ENCODE data around the gene APOF. TPM values are rescaled to one million over a fixed set of nuclear protein-coding genes. Genes with fewer than 3 reads are reported as not detected.
"Not testable (repeated sequence)": the region's sequence is repeated elsewhere in the genome, so short reads cannot be mapped to it uniquely, and the experiment has no call there.

Gene APOF
- total and polyA plus RNA-seq, 2 donors = not detected

- Histone ChIP-seq H3K4me3 (ENCODE audit: low read length in 2 of 2) (no peak overlapping the region), H3K4me1 (ENCODE audit: control insufficient read depth in 2 of 2, insufficient read depth in 2 of 2, low read length in 2 of 2) (no peaks in the 10 kb centered on the region), H3K9me3 (ENCODE audit: control insufficient read depth in 2 of 2, insufficient read depth in 1 of 2, low read length in 1 of 2) (no peaks in the 10 kb centered on the region), H3K27me3 (ENCODE audit: control insufficient read depth in 2 of 2, insufficient read depth in 1 of 2, low read length in 1 of 2) (no peaks in the 10 kb centered on the region), H3K36me3 (ENCODE audit: control insufficient read depth in 2 of 2, insufficient read depth in 2 of 2, low read length in 1 of 2) (peaks cover 77 to 91% of the 10 kb centered on the region in 2 donors), H3K27ac (ENCODE audit: low read depth in 1 of 2, low read length in 1 of 2) (no peak overlapping the region)
- DNase-seq (ENCODE audit: low read depth in 6 of 9, low spot score in 9 of 9) = no peak
- WGBS = 98% methylated on average over 2 of the region's 2 CpGs
Measured at GRCh38 chr12:56350662-56351061, 12.0 kb downstream of the APOF start.

- H3K27ac ChIP-seq (ENCODE audit: low read depth in 1 of 2, low read length in 1 of 2) = no peak overlapping the region
- H3K9me3 ChIP-seq (ENCODE audit: control insufficient read depth in 2 of 2, insufficient read depth in 1 of 2, low read length in 1 of 2) = no peaks in the 10 kb centered on the region
- WGBS = 99% methylated on average over 5 of the region's 5 CpGs
- H3K36me3 ChIP-seq (ENCODE audit: control insufficient read depth in 2 of 2, insufficient read depth in 2 of 2, low read length in 1 of 2) = peaks cover 70 to 83% of the 10 kb centered on the region in 2 donors
- DNase-seq (ENCODE audit: low read depth in 6 of 9, low spot score in 9 of 9) = no peak
- H3K4me3 ChIP-seq (ENCODE audit: low read length in 2 of 2) = no peak overlapping the region
- H3K4me1 ChIP-seq (ENCODE audit: control insufficient read depth in 2 of 2, insufficient read depth in 2 of 2, low read length in 2 of 2) = no peaks in the 10 kb centered on the region
- H3K27me3 ChIP-seq (ENCODE audit: control insufficient read depth in 2 of 2, insufficient read depth in 1 of 2, low read length in 1 of 2) = no peaks in the 10 kb centered on the region
Measured at GRCh38 chr12:56348776-56349175, 13.9 kb downstream of the APOF start.

GRCh38 chr12:56347255-56347654 lies 15.4 kb downstream of the APOF start:
- H3K36me3 ChIP-seq (ENCODE audit: control insufficient read depth in 2 of 2, insufficient read depth in 2 of 2, low read length in 1 of 2) = peaks cover 74 to 82% of the 10 kb centered on the region in 2 donors
- not testable (repeated sequence) for H3K4me1 ChIP-seq (ENCODE audit: control insufficient read depth in 2 of 2, insufficient read depth in 2 of 2, low read length in 2 of 2); DNase-seq (ENCODE audit: low read depth in 6 of 9, low spot score in 9 of 9); H3K4me3 ChIP-seq (ENCODE audit: low read length in 2 of 2); H3K9me3 ChIP-seq (ENCODE audit: control insufficient read depth in 2 of 2, insufficient read depth in 1 of 2, low read length in 1 of 2); H3K27me3 ChIP-seq (ENCODE audit: control insufficient read depth in 2 of 2, insufficient read depth in 1 of 2, low read length in 1 of 2); H3K27ac ChIP-seq (ENCODE audit: low read depth in 1 of 2, low read length in 1 of 2)
- 96% methylated on average over 9 of the region's 9 CpGs for WGBS

GRCh38 chr12:56346675-56347074 lies 16.0 kb downstream of the APOF start:
- 97% methylated on average over 7 of the region's 7 CpGs for WGBS
- Histone ChIP-seq H3K36me3 (ENCODE audit: control insufficient read depth in 2 of 2, insufficient read depth in 2 of 2, low read length in 1 of 2) (peaks cover 74 to 79% of the 10 kb centered on the region in 2 donors), H3K27me3 (ENCODE audit: control insufficient read depth in 2 of 2, insufficient read depth in 1 of 2, low read length in 1 of 2) (no peaks in the 10 kb centered on the region), H3K4me1 (ENCODE audit: control insufficient read depth in 2 of 2, insufficient read depth in 2 of 2, low read length in 2 of 2) (no peaks in the 10 kb centered on the region), H3K9me3 (ENCODE audit: control insufficient read depth in 2 of 2, insufficient read depth in 1 of 2, low read length in 1 of 2) (no peaks in the 10 kb centered on the region), H3K4me3 (ENCODE audit: low read length in 2 of 2) (no peak overlapping the region), H3K27ac (ENCODE audit: low read depth in 1 of 2, low read length in 1 of 2) (no peak overlapping the region)
- DNase-seq (ENCODE audit: low read depth in 6 of 9, low spot score in 9 of 9) = no peak

- H3K36me3 ChIP-seq (ENCODE audit: control insufficient read depth in 2 of 2, insufficient read depth in 2 of 2, low read length in 1 of 2) = peaks cover 41 to 45% of the 10 kb centered on the region in 2 donors
- H3K27me3 ChIP-seq (ENCODE audit: control insufficient read depth in 2 of 2, insufficient read depth in 1 of 2, low read length in 1 of 2); H3K27ac ChIP-seq (ENCODE audit: low read depth in 1 of 2, low read length in 1 of 2); DNase-seq (ENCODE audit: low read depth in 6 of 9, low spot score in 9 of 9); H3K4me3 ChIP-seq (ENCODE audit: low read length in 2 of 2); H3K9me3 ChIP-seq (ENCODE audit: control insufficient read depth in 2 of 2, insufficient read depth in 1 of 2, low read length in 1 of 2): not testable (repeated sequence)
- 99% methylated on average over 2 of the region's 2 CpGs for WGBS
- peaks cover 12 to 25% of the 10 kb centered on the region in 2 donors for H3K4me1 ChIP-seq (ENCODE audit: control insufficient read depth in 2 of 2, insufficient read depth in 2 of 2, low read length in 2 of 2)
Measured at GRCh38 chr12:56342290-56342689, 20.4 kb downstream of the APOF start.

GRCh38 chr12:56341616-56342015 lies 21.0 kb downstream of the APOF start:
- WGBS = 85% methylated on average over 1 of the region's 1 CpG
- H3K36me3 ChIP-seq (ENCODE audit: control insufficient read depth in 2 of 2, insufficient read depth in 2 of 2, low read length in 1 of 2) = peaks cover 34 to 38% of the 10 kb centered on the region in 2 donors

GRCh38 chr12:56339158-56339422 lies 23.6 kb downstream of the APOF start:
- no peak for DNase-seq (ENCODE audit: low read depth in 6 of 9, low spot score in 9 of 9)
- Histone ChIP-seq H3K36me3 (ENCODE audit: control insufficient read depth in 2 of 2, insufficient read depth in 2 of 2, low read length in 1 of 2) (peaks cover 18 to 24% of the 10 kb centered on the region in 2 donors), H3K27me3 (ENCODE audit: control insufficient read depth in 2 of 2, insufficient read depth in 1 of 2, low read length in 1 of 2) (no peaks in the 10 kb centered on the region), H3K4me1 (ENCODE audit: control insufficient read depth in 2 of 2, insufficient read depth in 2 of 2, low read length in 2 of 2) (peaks cover 18 to 31% of the 10 kb centered on the region in 2 donors), H3K27ac (ENCODE audit: low read depth in 1 of 2, low read length in 1 of 2) (peak overlapping the region; percentile 89 to 96), H3K4me3 (ENCODE audit: low read length in 2 of 2) (peak overlapping the region; percentile 36 to 46), H3K9me3 (ENCODE audit: control insufficient read depth in 2 of 2, insufficient read depth in 1 of 2, low read length in 1 of 2) (no peaks in the 10 kb centered on the region)
- WGBS = 100% methylated on average over 1 of the region's 1 CpG

More at GRCh38 chr12:56341616-56342015, 21.0 kb downstream of the APOF start:
- DNase-seq (ENCODE audit: low read depth in 6 of 9, low spot score in 9 of 9) = no peak
- Histone ChIP-seq H3K9me3 (ENCODE audit: control insufficient read depth in 2 of 2, insufficient read depth in 1 of 2, low read length in 1 of 2) (no peaks in the 10 kb centered on the region), H3K27me3 (ENCODE audit: control insufficient read depth in 2 of 2, insufficient read depth in 1 of 2, low read length in 1 of 2) (no peaks in the 10 kb centered on the region), H3K4me1 (ENCODE audit: control insufficient read depth in 2 of 2, insufficient read depth in 2 of 2, low read length in 2 of 2) (peaks cover 12 to 25% of the 10 kb centered on the region in 2 donors), H3K4me3 (ENCODE audit: low read length in 2 of 2) (no peak overlapping the region), H3K27ac (ENCODE audit: low read depth in 1 of 2, low read length in 1 of 2) (no peak overlapping the region)

GRCh38 chr12:56338308-56339157 lies 24.1 kb downstream of the APOF start, which contains the start of gene IL23A:
TSS of gene IL23A (plus strand) at chr12:56338884. CDS start at chr12:56339045, 161 bp downstream.
- peaks cover 13 to 19% of the 10 kb centered on the region in 2 donors for H3K36me3 ChIP-seq (ENCODE audit: control insufficient read depth in 2 of 2, insufficient read depth in 2 of 2, low read length in 1 of 2)
- H3K4me3 ChIP-seq (ENCODE audit: low read length in 2 of 2) = peak within 1 kb of the TSS; percentile 36 to 46
- 27% methylated on average over 9 of the region's 9 CpGs for WGBS
- DNase-seq (ENCODE audit: low read depth in 6 of 9, low spot score in 9 of 9) = peak in 7 of 9 donors; percentile 48 to 90 (median 69)
- H3K4me1 ChIP-seq (ENCODE audit: control insufficient read depth in 2 of 2, insufficient read depth in 2 of 2, low read length in 2 of 2) = peaks cover 18 to 33% of the 10 kb centered on the region in 2 donors
- peak within 1 kb of the TSS; percentile 89 to 96 for H3K27ac ChIP-seq (ENCODE audit: low read depth in 1 of 2, low read length in 1 of 2)
- H3K27me3 ChIP-seq (ENCODE audit: control insufficient read depth in 2 of 2, insufficient read depth in 1 of 2, low read length in 1 of 2) = no peaks in the 10 kb centered on the region
- H3K9me3 ChIP-seq (ENCODE audit: control insufficient read depth in 2 of 2, insufficient read depth in 1 of 2, low read length in 1 of 2) = no peaks in the 10 kb centered on the region

- peaks cover 5 to 11% of the 10 kb centered on the region in 2 donors for H3K36me3 ChIP-seq (ENCODE audit: control insufficient read depth in 2 of 2, insufficient read depth in 2 of 2, low read length in 1 of 2)
- peak overlapping the region; percentile 32 to 96 for H3K27ac ChIP-seq (ENCODE audit: low read depth in 1 of 2, low read length in 1 of 2)
- no peaks in the 10 kb centered on the region for H3K27me3 ChIP-seq (ENCODE audit: control insufficient read depth in 2 of 2, insufficient read depth in 1 of 2, low read length in 1 of 2)
- DNase-seq (ENCODE audit: low read depth in 6 of 9, low spot score in 9 of 9) = no peak
- no peaks in the 10 kb centered on the region for H3K9me3 ChIP-seq (ENCODE audit: control insufficient read depth in 2 of 2, insufficient read depth in 1 of 2, low read length in 1 of 2)
- 96% methylated on average over 8 of the region's 8 CpGs for WGBS
- peaks cover 24 to 41% of the 10 kb centered on the region in 2 donors for H3K4me1 ChIP-seq (ENCODE audit: control insufficient read depth in 2 of 2, insufficient read depth in 2 of 2, low read length in 2 of 2)
- no peak overlapping the region for H3K4me3 ChIP-seq (ENCODE audit: low read length in 2 of 2)
Measured at GRCh38 chr12:56337753-56338251, 24.9 kb downstream of the APOF start.

All from thymus (tissue), 11 donors.